Psoas muscle (tissue), 8 donors: Measurements from ENCODE around the gene ZNF136. TPM values are rescaled to one million over a fixed set of nuclear protein-coding genes. Genes with fewer than 3 reads are reported as not detected.

Experiments
- ATAC-seq, 4 donors: fragments of 200-7000 bp; cut with Tn5 transposase; one replicate each; pipeline ENCODE4 v1.9.1; 2020; ENCODE audit warnings: moderate library complexity in 3 of 4, mild to moderate bottlenecking in 2 of 4
- DNase-seq, 2 donors: peaks; one replicate each; pipeline ENCODE4 v3.0.0-alpha.2; 2020
- H3K27ac ChIP-seq: fragments of 200-600 bp; one replicate; pipeline ENCODE4 v1.8.0; 2022
- H3K27me3 ChIP-seq, 3 donors: fragments of 200-600 bp in 1 of 3; one replicate each; pipeline versions ENCODE4 v1.6.1 to v1.8.0; 2013 to 2022; ENCODE audit warnings: low read length in 2 of 3, mild to moderate bottlenecking in 2 of 3, moderate library complexity in 1 of 3; ENCODE audit not compliant: insufficient read depth in 3 of 3
- H3K36me3 ChIP-seq, 2 donors: fragments of 200-600 bp in 1 of 2; one replicate each; pipeline versions ENCODE4 v1.6.1 to v1.8.0; 2013 to 2022; ENCODE audit warnings: low read depth in 1 of 2, mild to moderate bottlenecking in 1 of 2, moderate library complexity in 1 of 2; ENCODE audit not compliant: insufficient read depth in 1 of 2
- H3K4me1 ChIP-seq: fragments of 200-600 bp; one replicate; pipeline ENCODE4 v1.8.0; 2022
- H3K4me3 ChIP-seq: fragments of 200-600 bp; one replicate; pipeline ENCODE4 v1.8.0; 2022; ENCODE audit warnings: mild to moderate bottlenecking
- H3K9me3 ChIP-seq: fragments of 200-600 bp; one replicate; pipeline ENCODE4 v1.8.0; 2022
- WGBS, 3 donors: extraction: QIAGEN DNeasy Blood & Tissue Kit; methylation state at CpG; one replicate each; pipeline versions ENCODE4 v1.1.6 to v1.1.7; 2013; 5-methylcytosine and 5-hydroxymethylcytosine counted together
- intact Hi-C, 2 donors: fragments of 100-400 bp; cut with DNase I; formaldehyde crosslinking; loops; one replicate each; pipeline versions ENCODE4 v1.11.0 to v1.14.2; 2022
- polyA plus RNA-seq, 3 donors: library from polyadenylated mRNA; stranded (reverse); fragments of 200-250 nt; gene quantifications; one replicate each; pipeline ENCODE4 v1.2.3, GENCODE V29; 2013
- total RNA-seq, 4 donors: library from RNA; stranded (reverse); fragmentation: NEBNext Ultra II Directional in 2 of 4; extraction: Animal tissue kit (Norgen Biotek cat#: 25700) in 2 of 4; gene quantifications; one replicate each; pipeline versions ENCODE4 v1.2.1 to v1.2.4, GENCODE V29; 2021 to 2023
- TF ChIP-seq, protein P1 (sequence below): fragments of 200-600 bp; IDR thresholded peaks from one replicate; pipeline ENCODE4 v1.8.0; 2022; ENCODE audit warnings: antibody characterized with exemption
- donor health status: healthy with polysubstance abuse.
- donor health status: DM: no; HTN: no; CAD: no; lungs with moderate emphysema.
- donor health status: Bipolar disorder and iron deficiency.
- donor health status: healthy.
- donor health status: DM: yes; HTN: yes; CAD: no.
- donor health status: DM: no; HTN: no; CAD: no.
- donor health status: DM: no; HTN: no; CAD: no.
- donor health status: DM: yes; HTN: yes; CAD: no.

Gene ZNF136
- total and polyA plus RNA-seq, 7 donors: 1.0 to 3.7 (median 2.1) TPM

DNA sequence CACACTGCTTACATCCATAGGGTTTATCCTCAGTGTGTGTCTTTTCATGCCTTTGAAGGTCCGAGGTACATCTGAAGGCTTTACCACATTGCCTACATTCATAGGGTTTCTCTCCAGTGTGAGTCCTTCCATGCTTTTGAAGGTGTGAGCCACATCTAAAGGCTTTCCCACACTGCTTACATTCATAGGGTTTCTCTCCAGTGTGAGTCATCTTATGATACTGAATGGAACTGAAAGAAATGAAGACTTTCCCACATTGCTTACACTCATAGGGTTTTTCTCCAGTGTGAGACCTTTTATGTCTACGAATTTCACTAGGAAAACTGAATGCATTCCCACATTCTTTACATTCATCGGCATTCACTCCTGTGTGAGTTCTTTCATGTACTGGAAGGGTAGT, 29.8 kb upstream of the ZNF136 start:
- WGBS, 3 donors: 93 to 97% (median 97%) methylated on average over 3 of the region's 3 CpGs
- Histone ChIP-seq H3K27ac (no peak overlapping the region), H3K4me3 (no peak overlapping the region), H3K36me3 (peaks cover 9 to 43% of the 10 kb centered on the region in 2 donors), H3K9me3 (peaks cover 38% of the 10 kb centered on the region), H3K4me1 (no peaks in the 10 kb centered on the region), H3K27me3 (no peaks in the 10 kb centered on the region)
- TF ChIP-seq, protein P1, sequence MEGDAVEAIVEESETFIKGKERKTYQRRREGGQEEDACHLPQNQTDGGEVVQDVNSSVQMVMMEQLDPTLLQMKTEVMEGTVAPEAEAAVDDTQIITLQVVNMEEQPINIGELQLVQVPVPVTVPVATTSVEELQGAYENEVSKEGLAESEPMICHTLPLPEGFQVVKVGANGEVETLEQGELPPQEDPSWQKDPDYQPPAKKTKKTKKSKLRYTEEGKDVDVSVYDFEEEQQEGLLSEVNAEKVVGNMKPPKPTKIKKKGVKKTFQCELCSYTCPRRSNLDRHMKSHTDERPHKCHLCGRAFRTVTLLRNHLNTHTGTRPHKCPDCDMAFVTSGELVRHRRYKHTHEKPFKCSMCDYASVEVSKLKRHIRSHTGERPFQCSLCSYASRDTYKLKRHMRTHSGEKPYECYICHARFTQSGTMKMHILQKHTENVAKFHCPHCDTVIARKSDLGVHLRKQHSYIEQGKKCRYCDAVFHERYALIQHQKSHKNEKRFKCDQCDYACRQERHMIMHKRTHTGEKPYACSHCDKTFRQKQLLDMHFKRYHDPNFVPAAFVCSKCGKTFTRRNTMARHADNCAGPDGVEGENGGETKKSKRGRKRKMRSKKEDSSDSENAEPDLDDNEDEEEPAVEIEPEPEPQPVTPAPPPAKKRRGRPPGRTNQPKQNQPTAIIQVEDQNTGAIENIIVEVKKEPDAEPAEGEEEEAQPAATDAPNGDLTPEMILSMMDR: no peak
- intact Hi-C loops: no loop called here
- ATAC-seq (no peak), DNase-seq (no peak)

- intact Hi-C loops: no loop called here
- Histone ChIP-seq H3K4me3 (no peak overlapping the region), H3K27me3 (no peaks in the 10 kb centered on the region), H3K27ac (no peak overlapping the region), H3K9me3 (peaks cover 17% of the 10 kb centered on the region), H3K36me3 (peaks cover 9 to 36% of the 10 kb centered on the region in 2 donors), H3K4me1 (peaks cover 5% of the 10 kb centered on the region)
- ATAC-seq (no peak), DNase-seq (no peak)
- TF ChIP-seq, protein P1: no peak
- 76 to 81% (median 79%) methylated on average over 7 of the region's 7 CpGs for WGBS, 3 donors
Measured at GRCh38 chr19:12137221-12137940, 25.5 kb upstream of the ZNF136 start.

- no peak overlapping the region for H3K27ac ChIP-seq
- ATAC-seq (no peak), DNase-seq (no peak)
- TF ChIP-seq, protein P1: no peak
- peaks cover 0 to 17% of the 10 kb centered on the region in 2 donors for H3K36me3 ChIP-seq
- H3K4me1 ChIP-seq: peaks cover 5% of the 10 kb centered on the region
- 32 to 37% (median 34%) methylated on average over 13 of the region's 13 CpGs for WGBS, 3 donors
- peak overlapping the region; percentile 77 for H3K4me3 ChIP-seq
- intact Hi-C loops: no loop called here
- no peaks in the 10 kb centered on the region for H3K27me3 ChIP-seq
- no peaks in the 10 kb centered on the region for H3K9me3 ChIP-seq
Measured at GRCh38 chr19:12139269-12139668, 23.6 kb upstream of the ZNF136 start.

- DNase-seq: peak; percentile 95 to 97
- peaks cover under 1 to 17% of the 10 kb centered on the region in 2 donors for H3K36me3 ChIP-seq
- H3K27me3 ChIP-seq: no peaks in the 10 kb centered on the region
Measured at GRCh38 chr19:12139885-12140544, 22.9 kb upstream of the ZNF136 start, which contains the start of gene ZNF20. ZNF20 (minus strand) TSS chr19:12140350; CDS start chr19:12140182, 168 bp downstream.

More at GRCh38 chr19:12139885-12140544, 22.9 kb upstream of the ZNF136 start, which contains the start of gene ZNF20:
- ATAC-seq: peak; percentile 99 to 100 (median 99)
- Histone ChIP-seq H3K9me3 (no peaks in the 10 kb centered on the region), H3K4me1 (peaks cover 5% of the 10 kb centered on the region), H3K27ac (peak within 1 kb of the TSS; percentile 68), H3K4me3 (peak within 1 kb of the TSS; percentile 77)
- TF ChIP-seq, protein P1: no peak
- intact Hi-C loops: loop anchor here (2.0 to 10.0 kb wide), 6 partner anchors 81 to 343 kb away; partner anchors contain the start of genes ZNF700 (in 2 of the 2) and ZNF763 (in 1 of the 2)
- WGBS, 3 donors: 0 to 1% (median 0%) methylated on average over 40 to 49 of the region's 49 CpGs
